ENCODE measurements around the gene FBXL17. TPM values are rescaled to one million over a fixed set of nuclear protein-coding genes. Genes with fewer than 3 reads are reported as not detected.
A peak's percentile ranks its signal among the peaks of the same experiment; 100 is the strongest.

FBXL17 gene
- 5.5 and 7.9 TPM in 2 replicates for total RNA-seq (2016; rRNA removed; fragmentation: Illumina TruSeq; extraction: Trizol)
- total RNA-seq (2016; cell fraction: cytosol; rRNA removed; fragmentation: Illumina TruSeq; extraction: Trizol; ENCODE audit: low read depth) = 11.5 and 12.1 TPM in 2 replicates
- total RNA-seq (2016; cell fraction: insoluble cytoplasmic fraction; rRNA removed; fragmentation: Illumina TruSeq; extraction: Trizol) = 5.8 and 8.4 TPM in 2 replicates
- total RNA-seq (2016; cell fraction: membrane; rRNA removed; fragmentation: Illumina TruSeq; extraction: Trizol) = 4.0 and 5.3 TPM in 2 replicates
- 10.2 and 14.9 TPM in 2 replicates for total RNA-seq (2016; cell fraction: nucleus; rRNA removed; fragmentation: Illumina TruSeq; extraction: Trizol)
- 3.0 and 3.6 TPM in 2 replicates for polyA plus RNA-seq (2011; rRNA removed)
- polyA plus RNA-seq (2011; cell fraction: cytosol; rRNA removed) = 1.3 and 2.0 TPM in 2 replicates
- 3.3 and 3.8 TPM in 2 replicates for polyA plus RNA-seq (2011; cell fraction: nucleus; rRNA removed)
- polyA plus RNA-seq (2012) = 4.9 and 7.9 TPM in 2 replicates
- 0.41 and 0.43 TPM in 2 replicates for polyA plus RNA-seq (2016; cell fraction: cytosol; fragmentation: Illumina TruSeq; extraction: Trizol; ENCODE audit: low read depth)
- 6.7 and 7.0 TPM in 2 replicates for polyA plus RNA-seq (2016; cell fraction: insoluble cytoplasmic fraction; fragmentation: Illumina TruSeq; extraction: Trizol; ENCODE audit: low read depth)
- 1.4 and 1.9 TPM in 2 replicates for polyA plus RNA-seq (2016; cell fraction: membrane; fragmentation: Illumina TruSeq; extraction: Trizol; ENCODE audit: low read depth)
- polyA plus RNA-seq (2016; cell fraction: nucleus; fragmentation: Illumina TruSeq; extraction: Trizol; ENCODE audit: insufficient read depth, low read depth) = 3.7 and 4.0 TPM in 2 replicates
- 6.4 and 8.8 TPM in 2 replicates for polyA minus RNA-seq (2011; rRNA and poly(A)+ RNA removed; ENCODE audit: low replicate concordance)
- polyA minus RNA-seq (2011; cell fraction: cytosol; rRNA and poly(A)+ RNA removed) = 5.8 and 7.6 TPM in 2 replicates
- polyA minus RNA-seq (2011; cell fraction: nucleus; rRNA and poly(A)+ RNA removed) = 38.7 and 43.3 TPM in 2 replicates
- Bru-seq, nascent RNA = percentile 62 among the genes with signal in this experiment
- percentile 60 among the genes with signal in this experiment for BruChase-seq, experiment 1, labeled RNA remaining after a 6-hour chase
- BruChase-seq, experiment 2, labeled RNA remaining after a 2-hour chase = percentile 68 among the genes with signal in this experiment
- long read RNA-seq, experiment 1 = 0 reads
- long read RNA-seq, experiment 2, partial matches to known transcripts = 0 of 20 reads
- long read RNA-seq, experiment 2, other reads (novel, unspliced or antisense) = 20 of 20 reads

- CTCF ChIA-PET (ENCODE audit: low intra/inter-chr PET ratio, low total read pairs) = no interaction called here
- ATAC-seq (peak; percentile 83), FAIRE-seq (peak; percentile 75), DNase-seq (ENCODE audit: low spot score) (peak; percentile 93)
- in situ Hi-C loops (cut with HindIII; ENCODE audit: extremely low pct_ligation_motif_present, low pct_unique_long_range_greater_than_20kb) = no loop called here
- POLR2A ChIA-PET = interaction anchor here (0.7 to 1.9 kb wide), 9 partner anchors 13 to 1306 kb away, joined by 3 to 5 read pairs (median 3); partner anchors contain the start of gene PJA2
- Histone ChIP-seq H3K27ac (ENCODE audit: extremely low read length, insufficient read depth, low read length) (peak within 1 kb of the TSS; percentile 97), H3K27me3 (ENCODE audit: control insufficient read depth in 1 of 2, insufficient read depth in 2 of 2, low read length in 2 of 2) (no peaks in the 10 kb centered on the region), H3K4me3 (replicated peaks in 1 of 3; ENCODE audit: insufficient read depth in 1 of 3, low read depth in 2 of 3, low read length in 3 of 3) (peak within 1 kb of the TSS; percentile 84 to 96 (median 88)), H2AFZ (ENCODE audit: low read length) (peak within 1 kb of the TSS; percentile 86), H3K9ac (ENCODE audit: insufficient read depth, low read depth, low read length) (peak within 1 kb of the TSS; percentile 97), H3K4me1 (ENCODE audit: insufficient read depth, low read length) (peaks cover 50% of the 10 kb centered on the region), H3K36me3 (replicated peaks in 1 of 2; ENCODE audit: control insufficient read depth in 1 of 2, insufficient read depth in 2 of 2, low read length in 2 of 2) (no peaks in the 10 kb centered on the region), H3K4me2 (ENCODE audit: low read depth, low read length) (peak within 1 kb of the TSS; percentile 84), H3K9me3 (ENCODE audit: low read length) (no peaks in the 10 kb centered on the region), H4K20me1 (ENCODE audit: insufficient read depth, low read length) (no peaks in the 10 kb centered on the region), H3K79me2 (ENCODE audit: insufficient read depth, low read length) (peaks cover 22% of the 10 kb centered on the region)
- 2% methylated on average over 9 of the region's 82 CpGs for WGBS (ENCODE audit: low lambda C conversion rate)
- no TSS peak for BruUV-seq (replicated peaks)
- intact Hi-C loops (cut with micrococcal nuclease; ENCODE audit: unreplicated experiment) = loop anchor here (5.0 kb wide), 1 partner anchor 1030 kb away; no protein-coding TSS in a partner anchor
- TF ChIP-seq ZEB1 (IDR thresholded peaks at IDR 0.05; ENCODE audit: insufficient replicate concordance, low read depth) (no peak), ZNF766 (CRISPR knock-in tag; IDR thresholded peaks at IDR 0.05; ENCODE audit: borderline replicate concordance) (peak; percentile 86), ZNF556 (CRISPR knock-in tag; IDR thresholded peaks at IDR 0.05; ENCODE audit: borderline replicate concordance) (no peak), ZNF615 (CRISPR knock-in tag; IDR thresholded peaks at IDR 0.05; ENCODE audit: borderline replicate concordance) (peak; percentile 57; the same call in 1 of the 2 replicates), GZF1 (CRISPR knock-in tag; IDR thresholded peaks at IDR 0.05) (no peak), ZNF777 (CRISPR knock-in tag; IDR thresholded peaks at IDR 0.05) (no peak; the same call in none of the 2 replicates), KLF15 (CRISPR knock-in tag; IDR thresholded peaks at IDR 0.05; ENCODE audit: borderline replicate concordance) (peak; percentile 93), RELA (CRISPR knock-in tag; IDR thresholded peaks at IDR 0.05) (no peak), ZBTB10 (CRISPR knock-in tag; IDR thresholded peaks at IDR 0.05; ENCODE audit: borderline replicate concordance) (peak; percentile 82), FOXM1 (CRISPR knock-in tag; IDR thresholded peaks at IDR 0.05) (no peak), SMARCE1 (IDR thresholded peaks at IDR 0.05; ENCODE audit: borderline replicate concordance) (no peak), ZNF224 (CRISPR knock-in tag; IDR thresholded peaks at IDR 0.05) (0 out of 2 replicates have a peak, but pooled peaks have one; percentile 21), ZNF414 (CRISPR knock-in tag; IDR thresholded peaks at IDR 0.05) (peak; percentile 87), ZNF460 (CRISPR knock-in tag; IDR thresholded peaks at IDR 0.05; ENCODE audit: borderline replicate concordance) (no peak; the same call in 1 of the 2 replicates), SALL2 (CRISPR knock-in tag; IDR thresholded peaks at IDR 0.05) (peak; percentile 93)
Observed at GRCh38 chr5:108381954-108382783, at the start of gene FBXL17. Gene FBXL17 (minus strand): TSS chr5:108382098.
